Measurements from ENCODE around the gene SPTB. TPM values are rescaled to one million over a fixed set of nuclear protein-coding genes. Genes with fewer than 3 reads are reported as not detected.

The SPTB gene
- total and polyA plus RNA-seq, 4 donors: 1.1 to 7.9 (median 3.5) TPM

GRCh38 chr14:64758691-64759554, 120.8 kb downstream of the SPTB start:
- 15 to 23% methylated on average over 7 of the region's 7 CpGs for WGBS, 2 donors
- no peak overlapping the region for H3K4me3 ChIP-seq (ENCODE audit: low read length in 2 of 2)
- H3K27ac ChIP-seq (ENCODE audit: low read depth in 1 of 2, low read length in 2 of 2): peak overlapping the region in 1 of 2 donors; percentile 7
- no peaks in the 10 kb centered on the region for H3K9me3 ChIP-seq (ENCODE audit: control insufficient read depth, low read length)
- intact Hi-C loops (cut with DNase I): no loop called here
- H3K27me3 ChIP-seq (ENCODE audit: control insufficient read depth in 1 of 2, insufficient read depth in 2 of 2, low read length in 1 of 2): no peaks in the 10 kb centered on the region
- no peaks in the 10 kb centered on the region for H3K36me3 ChIP-seq (ENCODE audit: control insufficient read depth in 1 of 2, insufficient read depth in 2 of 2, low read length in 1 of 2)
- peaks cover 0 to 2% of the 10 kb centered on the region in 2 donors for H3K4me1 ChIP-seq (ENCODE audit: control insufficient read depth in 1 of 2, insufficient read depth in 2 of 2, low read length in 2 of 2)
- DNase-seq (peak in 1 of 2 donors; percentile 79), ATAC-seq (ENCODE audit: low FRiP score) (no peak)

- no peak for ATAC-seq (ENCODE audit: low FRiP score)
- WGBS, 2 donors: 11 to 17% methylated on average over 3 of the region's 3 CpGs
- no peak overlapping the region for H3K4me3 ChIP-seq (ENCODE audit: low read length in 2 of 2)
- peaks cover 0 to 2% of the 10 kb centered on the region in 2 donors for H3K4me1 ChIP-seq (ENCODE audit: control insufficient read depth in 1 of 2, insufficient read depth in 2 of 2, low read length in 2 of 2)
- peak overlapping the region in 1 of 2 donors; percentile 7 for H3K27ac ChIP-seq (ENCODE audit: low read depth in 1 of 2, low read length in 2 of 2)
- H3K36me3 ChIP-seq (ENCODE audit: control insufficient read depth in 1 of 2, insufficient read depth in 2 of 2, low read length in 1 of 2): no peaks in the 10 kb centered on the region
- peak in 1 of 2 donors; percentile 44 for DNase-seq
- no peaks in the 10 kb centered on the region for H3K27me3 ChIP-seq (ENCODE audit: control insufficient read depth in 1 of 2, insufficient read depth in 2 of 2, low read length in 1 of 2)
- intact Hi-C loops (cut with DNase I): no loop called here
- H3K9me3 ChIP-seq (ENCODE audit: control insufficient read depth, low read length): no peaks in the 10 kb centered on the region
These were observed 121.6 kb downstream of the SPTB start for GRCh38 chr14:64758025-64758521.

GRCh38 chr14:64757601-64758000, 122.1 kb downstream of the SPTB start:
- peak overlapping the region in 1 of 2 donors; percentile 7 for H3K27ac ChIP-seq (ENCODE audit: low read depth in 1 of 2, low read length in 2 of 2)
- intact Hi-C loops (cut with DNase I): no loop called here
- peaks cover 0 to 2% of the 10 kb centered on the region in 2 donors for H3K4me1 ChIP-seq (ENCODE audit: control insufficient read depth in 1 of 2, insufficient read depth in 2 of 2, low read length in 2 of 2)
- no peaks in the 10 kb centered on the region for H3K27me3 ChIP-seq (ENCODE audit: control insufficient read depth in 1 of 2, insufficient read depth in 2 of 2, low read length in 1 of 2)
- ATAC-seq (ENCODE audit: low FRiP score) (no peak), DNase-seq (peak in 1 of 2 donors; percentile 59)
- no peak overlapping the region for H3K4me3 ChIP-seq (ENCODE audit: low read length in 2 of 2)
- WGBS, 2 donors: 52% methylated on average over 3 of the region's 3 CpGs
- no peaks in the 10 kb centered on the region for H3K9me3 ChIP-seq (ENCODE audit: control insufficient read depth, low read length)
- H3K36me3 ChIP-seq (ENCODE audit: control insufficient read depth in 1 of 2, insufficient read depth in 2 of 2, low read length in 1 of 2): no peaks in the 10 kb centered on the region

DNA sequence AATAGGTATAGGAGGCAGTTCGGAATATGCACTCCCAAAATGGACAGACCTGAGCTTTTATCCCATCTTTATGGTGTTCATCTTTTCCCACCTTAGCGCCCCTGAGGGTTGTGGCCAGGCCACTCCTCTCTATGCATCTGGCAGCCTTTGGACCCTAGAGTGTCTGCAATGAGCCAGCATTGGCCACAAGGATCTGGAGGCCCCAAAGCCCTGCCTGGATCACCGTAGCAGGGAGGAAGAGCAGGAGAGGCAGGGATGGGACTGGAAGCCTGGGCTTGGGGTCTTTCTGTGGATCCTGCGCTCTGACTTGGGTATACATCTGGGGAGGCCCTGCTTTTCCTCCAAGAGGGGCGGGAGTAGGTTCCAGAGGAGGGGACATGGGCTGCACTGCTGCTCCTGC, 123.0 kb downstream of the SPTB start:
- intact Hi-C loops (cut with DNase I): no loop called here
- 96% methylated on average over 5 of the region's 5 CpGs for WGBS, 2 donors
- peak in 1 of 2 donors; percentile 23 for DNase-seq
- Histone ChIP-seq H3K4me1 (ENCODE audit: control insufficient read depth in 1 of 2, insufficient read depth in 2 of 2, low read length in 2 of 2) (peaks cover 0 to 2% of the 10 kb centered on the region in 2 donors), H3K4me3 (ENCODE audit: low read length in 2 of 2) (no peak overlapping the region), H3K36me3 (ENCODE audit: control insufficient read depth in 1 of 2, insufficient read depth in 2 of 2, low read length in 1 of 2) (no peaks in the 10 kb centered on the region), H3K27me3 (ENCODE audit: control insufficient read depth in 1 of 2, insufficient read depth in 2 of 2, low read length in 1 of 2) (no peaks in the 10 kb centered on the region), H3K27ac (ENCODE audit: low read depth in 1 of 2, low read length in 2 of 2) (no peak overlapping the region), H3K9me3 (ENCODE audit: control insufficient read depth, low read length) (no peaks in the 10 kb centered on the region)
- no peak for ATAC-seq (ENCODE audit: low FRiP score)

DNA sequence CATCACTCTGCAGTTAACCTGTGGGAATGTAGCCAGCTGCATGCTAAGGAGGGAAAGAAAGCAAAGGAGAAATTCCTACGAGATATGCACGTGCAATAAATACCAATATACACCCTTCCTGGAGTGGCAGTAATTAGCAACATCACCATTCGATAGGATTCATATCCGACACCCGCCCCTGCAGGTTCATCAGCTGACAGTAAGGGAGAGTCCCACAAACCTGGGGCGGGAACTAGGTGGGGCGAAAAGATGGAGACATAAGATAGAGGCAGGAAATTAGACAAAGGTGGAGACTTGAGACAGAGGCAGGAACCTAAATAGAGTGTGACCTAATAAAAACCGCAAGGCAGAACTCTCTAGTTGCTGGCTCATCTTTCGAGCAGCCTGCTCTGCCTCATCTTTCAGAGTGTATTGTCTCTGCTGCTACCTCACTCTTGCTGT, 123.9 kb downstream of the SPTB start:
- no peak overlapping the region for H3K4me3 ChIP-seq (ENCODE audit: low read length in 2 of 2)
- H3K36me3 ChIP-seq (ENCODE audit: control insufficient read depth in 1 of 2, insufficient read depth in 2 of 2, low read length in 1 of 2): no peaks in the 10 kb centered on the region
- H3K4me1 ChIP-seq (ENCODE audit: control insufficient read depth in 1 of 2, insufficient read depth in 2 of 2, low read length in 2 of 2): peaks cover 0 to 2% of the 10 kb centered on the region in 2 donors
- H3K9me3 ChIP-seq (ENCODE audit: control insufficient read depth, low read length): no peaks in the 10 kb centered on the region
- WGBS, 2 donors: 77 to 78% methylated on average over 9 of the region's 9 CpGs
- H3K27me3 ChIP-seq (ENCODE audit: control insufficient read depth in 1 of 2, insufficient read depth in 2 of 2, low read length in 1 of 2): no peaks in the 10 kb centered on the region
- no peak for DNase-seq
- H3K27ac ChIP-seq (ENCODE audit: low read depth in 1 of 2, low read length in 2 of 2): no peak overlapping the region
- ATAC-seq (ENCODE audit: low FRiP score): no peak
- intact Hi-C loops (cut with DNase I): no loop called here

DNA sequence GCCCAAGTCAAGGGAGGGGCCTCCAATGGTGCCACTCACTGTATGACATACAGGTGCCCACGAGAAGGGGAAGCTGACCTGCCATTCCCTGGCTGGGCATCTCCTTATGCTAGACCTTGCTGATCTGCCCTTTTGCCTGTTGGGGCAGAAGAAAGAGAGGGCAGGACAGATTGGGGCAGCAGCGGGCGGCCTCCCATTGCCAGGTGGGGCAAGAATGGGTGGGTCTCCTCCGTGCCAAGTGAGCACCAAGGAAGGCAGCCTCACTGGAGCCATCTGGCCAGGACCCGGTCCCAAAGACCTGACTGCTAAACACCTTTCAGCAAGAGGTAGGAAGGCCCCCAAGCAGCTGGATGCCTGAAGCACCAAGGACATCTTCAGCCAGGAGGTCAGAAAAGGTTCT, 125.0 kb downstream of the SPTB start:
- no peak for ATAC-seq (ENCODE audit: low FRiP score)

GRCh38 chr14:64753999-64754398, 125.7 kb downstream of the SPTB start:
- H3K36me3 ChIP-seq (ENCODE audit: control insufficient read depth in 1 of 2, insufficient read depth in 2 of 2, low read length in 1 of 2): no peaks in the 10 kb centered on the region
- no peak overlapping the region for H3K27ac ChIP-seq (ENCODE audit: low read depth in 1 of 2, low read length in 2 of 2)
- H3K27me3 ChIP-seq (ENCODE audit: control insufficient read depth in 1 of 2, insufficient read depth in 2 of 2, low read length in 1 of 2): no peaks in the 10 kb centered on the region
- H3K4me1 ChIP-seq (ENCODE audit: control insufficient read depth in 1 of 2, insufficient read depth in 2 of 2, low read length in 2 of 2): peaks cover 0 to 2% of the 10 kb centered on the region in 2 donors
- no peaks in the 10 kb centered on the region for H3K9me3 ChIP-seq (ENCODE audit: control insufficient read depth, low read length)
- DNase-seq (no peak), ATAC-seq (ENCODE audit: low FRiP score) (no peak)
- no peak overlapping the region for H3K4me3 ChIP-seq (ENCODE audit: low read length in 2 of 2)
- intact Hi-C loops (cut with DNase I): no loop called here
- WGBS, 2 donors: 80 to 81% methylated on average over 4 of the region's 4 CpGs

More for the DNA sequence above, 125.0 kb downstream of the SPTB start:
- DNase-seq: no peak
- Histone ChIP-seq H3K36me3 (ENCODE audit: control insufficient read depth in 1 of 2, insufficient read depth in 2 of 2, low read length in 1 of 2) (no peaks in the 10 kb centered on the region), H3K9me3 (ENCODE audit: control insufficient read depth, low read length) (no peaks in the 10 kb centered on the region), H3K27ac (ENCODE audit: low read depth in 1 of 2, low read length in 2 of 2) (no peak overlapping the region), H3K4me3 (ENCODE audit: low read length in 2 of 2) (no peak overlapping the region), H3K27me3 (ENCODE audit: control insufficient read depth in 1 of 2, insufficient read depth in 2 of 2, low read length in 1 of 2) (no peaks in the 10 kb centered on the region), H3K4me1 (ENCODE audit: control insufficient read depth in 1 of 2, insufficient read depth in 2 of 2, low read length in 2 of 2) (peaks cover 0 to 2% of the 10 kb centered on the region in 2 donors)
- 83 to 84% methylated on average over 5 of the region's 5 CpGs for WGBS, 2 donors
- intact Hi-C loops (cut with DNase I): no loop called here

DNA sequence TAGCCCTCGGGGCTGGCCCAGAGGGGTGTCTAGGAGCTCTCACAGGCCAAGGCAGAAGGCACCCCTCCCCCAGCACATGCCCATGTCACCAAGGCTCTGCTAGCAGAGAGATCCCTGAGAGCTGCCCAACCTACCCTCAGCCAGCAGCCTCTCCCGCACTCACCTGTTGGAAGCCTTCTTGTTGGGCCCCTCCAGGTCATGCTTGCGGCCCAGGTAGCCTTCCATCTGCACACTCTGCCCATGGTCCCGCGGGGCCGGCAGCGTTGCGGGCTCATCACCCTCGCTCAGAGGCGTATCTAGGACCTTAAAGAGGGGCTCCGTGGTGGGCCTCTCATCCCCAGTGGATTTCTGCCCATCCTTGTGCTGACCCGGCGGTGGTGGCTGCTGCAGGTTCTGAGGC, 126.3 kb downstream of the SPTB start:
- 95% methylated on average over 13 of the region's 13 CpGs for WGBS, 2 donors

DNA sequence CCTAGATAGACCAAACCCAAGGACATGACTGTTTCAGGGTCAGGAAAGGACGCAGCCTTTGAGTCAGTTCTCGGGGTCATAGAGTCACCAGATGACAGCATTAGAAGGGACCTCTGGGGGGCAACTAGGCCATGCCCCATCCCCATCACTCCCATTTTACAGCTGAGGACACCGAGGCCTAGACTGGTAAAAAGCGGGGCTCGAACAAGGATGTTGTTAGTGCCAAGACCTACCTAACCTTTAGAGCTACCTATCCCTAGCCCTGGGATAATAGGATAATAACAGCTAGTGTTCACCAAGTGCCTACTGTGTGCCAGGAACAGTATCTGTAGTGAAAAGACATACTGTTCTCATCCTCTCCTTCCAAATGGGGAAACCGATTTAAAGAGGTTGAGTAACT, 126.8 kb downstream of the SPTB start:
- no peak overlapping the region for H3K4me3 ChIP-seq (ENCODE audit: low read length in 2 of 2)
- H3K9me3 ChIP-seq (ENCODE audit: control insufficient read depth, low read length): no peaks in the 10 kb centered on the region
- H3K27ac ChIP-seq (ENCODE audit: low read depth in 1 of 2, low read length in 2 of 2): no peak overlapping the region
- H3K36me3 ChIP-seq (ENCODE audit: control insufficient read depth in 1 of 2, insufficient read depth in 2 of 2, low read length in 1 of 2): no peaks in the 10 kb centered on the region
- no peak for DNase-seq
- no peaks in the 10 kb centered on the region for H3K27me3 ChIP-seq (ENCODE audit: control insufficient read depth in 1 of 2, insufficient read depth in 2 of 2, low read length in 1 of 2)
- peaks cover 0 to 2% of the 10 kb centered on the region in 2 donors for H3K4me1 ChIP-seq (ENCODE audit: control insufficient read depth in 1 of 2, insufficient read depth in 2 of 2, low read length in 2 of 2)
- intact Hi-C loops (cut with DNase I): no loop called here
- WGBS, 2 donors: 94 to 95% methylated on average over 6 of the region's 6 CpGs
- no peak for ATAC-seq (ENCODE audit: low FRiP score)

More for the DNA sequence above, 126.3 kb downstream of the SPTB start:
- Histone ChIP-seq H3K36me3 (ENCODE audit: control insufficient read depth in 1 of 2, insufficient read depth in 2 of 2, low read length in 1 of 2) (no peaks in the 10 kb centered on the region), H3K4me3 (ENCODE audit: low read length in 2 of 2) (no peak overlapping the region), H3K27ac (ENCODE audit: low read depth in 1 of 2, low read length in 2 of 2) (no peak overlapping the region), H3K4me1 (ENCODE audit: control insufficient read depth in 1 of 2, insufficient read depth in 2 of 2, low read length in 2 of 2) (peaks cover 0 to 2% of the 10 kb centered on the region in 2 donors), H3K27me3 (ENCODE audit: control insufficient read depth in 1 of 2, insufficient read depth in 2 of 2, low read length in 1 of 2) (no peaks in the 10 kb centered on the region), H3K9me3 (ENCODE audit: control insufficient read depth, low read length) (no peaks in the 10 kb centered on the region)
- intact Hi-C loops (cut with DNase I): no loop called here
- ATAC-seq (ENCODE audit: low FRiP score) (no peak), DNase-seq (no peak)
